Activated CD8-positive, alpha-beta memory T cell treated with anti-CD3 and anti-CD28 coated beads, Interleukin-2, amount 50 U/mL, for 24 hours (primary cell): ENCODE data around the gene MINK1.
"Not testable (repeated sequence)": the region's sequence is repeated elsewhere in the genome, so short reads cannot be mapped to it uniquely, and the experiment has no call there.

Experiments
- DNase-seq: peaks from one replicate; pipeline ENCODE4 v3.0.0-alpha.2; 2020; ENCODE audit errors: extremely low read depth

Gene MINK1

GRCh38 chr17:4899341-4900230 lies 66.4 kb downstream of the MINK1 start, which contains the start of gene C17orf107:
C17orf107 (plus strand) TSS chr17:4899536; CDS start chr17:4899763, 227 bp downstream.
- peak; percentile 75 for DNase-seq

- no peak for DNase-seq
Observed at GRCh38 chr17:4900231-4901107, 67.3 kb downstream of the MINK1 start.

DNA sequence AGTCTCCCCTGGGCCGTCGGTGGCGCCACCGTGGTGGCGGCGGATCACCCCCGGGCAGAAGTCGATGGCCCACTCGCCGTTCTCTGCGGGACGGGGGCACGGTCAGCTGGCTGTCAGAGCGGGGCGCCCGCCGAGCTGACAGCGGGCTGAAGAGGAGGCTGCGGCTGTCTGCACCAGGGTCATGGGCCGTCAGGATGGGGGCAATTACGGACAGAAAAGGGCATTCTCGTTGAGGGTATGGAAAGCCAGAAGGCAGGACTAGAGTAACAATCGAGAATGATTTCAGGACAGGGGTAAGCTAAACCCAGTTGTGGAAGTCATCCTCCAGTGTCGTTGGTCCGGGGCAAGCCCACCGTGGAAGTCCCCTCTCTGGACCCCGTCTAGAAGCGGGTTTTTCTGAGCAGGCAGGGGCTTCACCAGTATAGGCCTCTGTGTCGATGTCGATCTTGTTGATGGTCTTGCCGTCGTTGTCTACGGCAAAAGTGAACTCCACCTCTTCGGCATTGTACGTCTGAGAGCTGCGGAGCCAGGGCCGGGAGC lies 68.0 kb downstream of the MINK1 start:
- no peak for DNase-seq

GRCh38 chr17:4901648-4902344 lies 68.7 kb downstream of the MINK1 start:
- no peak for DNase-seq

- DNase-seq, result no peak
Observed at GRCh38 chr17:4902540-4902939, 69.4 kb downstream of the MINK1 start.

DNA sequence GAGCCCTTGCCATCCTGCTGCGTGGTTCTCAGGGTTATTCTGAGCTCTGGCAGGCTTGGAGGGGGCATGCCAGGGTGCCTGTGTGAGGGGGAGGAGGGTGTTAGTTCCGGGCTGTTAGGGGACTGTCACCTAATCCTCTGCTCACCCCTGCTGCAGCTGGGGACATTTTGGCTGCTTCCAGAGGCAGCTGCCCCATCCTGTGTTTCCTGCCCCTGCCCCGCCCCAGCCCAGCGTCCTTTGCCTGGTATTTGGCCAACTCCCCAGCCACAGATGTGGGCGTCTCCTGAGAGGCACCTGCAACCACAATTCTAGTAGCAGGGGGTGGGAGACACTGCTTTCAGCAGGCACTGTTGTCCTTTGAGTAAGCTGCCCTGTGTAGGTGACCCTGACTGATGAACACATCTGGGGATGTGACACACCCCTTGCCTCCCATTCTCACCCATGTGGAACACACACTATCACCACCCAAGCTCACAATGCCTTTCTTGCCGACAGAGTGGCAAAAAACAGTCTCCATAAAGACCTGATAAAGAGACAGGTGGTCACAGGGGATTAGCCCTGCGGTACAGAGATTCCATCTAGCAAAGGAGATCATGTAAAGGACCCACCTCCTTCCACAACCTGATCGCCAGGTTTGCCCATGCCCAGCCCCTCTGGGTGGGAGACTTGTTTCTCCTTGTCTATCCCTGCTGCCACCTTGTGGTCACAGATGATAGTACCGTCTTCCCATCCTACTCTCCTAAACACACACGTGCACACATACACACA lies 70.1 kb downstream of the MINK1 start, which contains the start of gene CHRNE:
Gene CHRNE (minus strand): TSS at position 48 of the 768 bp plus-strand sequence. CDS start 35 bp downstream, at position 13.
- peak; percentile 48 for DNase-seq

DNA sequence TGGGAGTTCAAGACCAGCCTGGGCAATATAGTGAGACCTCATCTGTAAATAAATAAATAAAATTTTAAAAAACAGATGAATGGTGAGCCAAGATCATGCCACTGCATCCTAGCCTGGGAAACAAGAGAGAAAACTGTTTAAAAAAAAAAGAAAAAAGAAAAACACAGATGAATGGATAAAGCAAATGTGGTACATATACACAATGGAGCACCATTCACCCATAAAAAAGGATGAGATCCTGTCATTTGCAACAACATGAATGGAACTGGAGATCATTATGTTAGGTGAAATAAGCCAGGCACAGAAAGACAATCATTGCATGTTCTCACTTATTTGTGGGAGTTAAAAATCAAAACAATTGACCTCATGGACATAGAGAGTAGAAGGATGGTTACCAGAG lies 73.5 kb downstream of the MINK1 start:
- DNase-seq, result not testable (repeated sequence)

- DNase-seq, result no peak
Observed at GRCh38 chr17:4908301-4908700, 75.2 kb downstream of the MINK1 start.

- peak; percentile 19 for DNase-seq
Observed at GRCh38 chr17:4908711-4909496, 75.8 kb downstream of the MINK1 start.

DNA sequence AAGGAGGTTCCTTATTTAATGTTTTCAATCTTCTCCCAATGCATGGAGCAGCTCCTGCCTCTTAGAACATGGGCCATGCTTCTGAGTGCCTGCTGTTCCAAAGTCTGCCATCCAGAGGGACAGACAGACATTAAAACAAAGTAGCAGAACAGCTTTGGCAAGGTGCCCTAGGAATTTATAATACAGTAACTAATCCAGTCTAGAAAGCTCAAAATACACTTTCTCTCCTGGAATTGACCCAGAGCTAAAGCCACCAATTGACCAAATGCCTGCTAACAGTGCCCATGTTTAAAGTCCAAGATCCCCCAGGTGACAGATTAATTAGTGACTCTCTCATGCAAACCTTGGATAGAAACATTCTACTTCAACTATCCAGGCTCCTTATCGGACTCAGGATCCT lies 80.9 kb downstream of the MINK1 start:
- no peak for DNase-seq

GRCh38 chr17:4914551-4914950 lies 81.4 kb downstream of the MINK1 start:
- DNase-seq, result not testable (repeated sequence)

DNA sequence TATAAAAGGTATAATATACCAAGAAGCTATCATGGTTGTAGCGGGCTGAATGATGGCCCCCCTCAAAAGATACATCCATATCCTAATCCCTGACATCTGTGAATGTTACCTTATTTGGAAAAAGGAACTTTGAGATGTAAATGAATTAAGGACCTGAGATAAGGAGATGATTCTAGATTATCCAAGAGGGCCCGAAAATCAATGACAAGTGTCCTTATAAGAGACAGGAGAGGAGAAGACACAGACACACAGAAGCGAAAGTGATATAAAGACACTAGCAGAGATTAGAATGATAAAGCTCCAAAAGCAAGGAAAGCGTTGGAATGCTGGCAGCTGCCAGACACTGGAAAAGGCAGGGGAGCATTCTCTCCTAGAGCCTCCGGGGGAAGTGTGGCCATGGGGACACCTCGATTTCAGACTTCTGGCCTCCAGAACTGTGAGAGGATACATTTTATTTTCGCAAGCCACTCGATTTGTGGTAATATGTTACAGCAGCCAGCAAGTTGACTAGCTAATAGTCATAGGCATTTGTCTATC lies 86.4 kb downstream of the MINK1 start:
- no peak for DNase-seq

DNA sequence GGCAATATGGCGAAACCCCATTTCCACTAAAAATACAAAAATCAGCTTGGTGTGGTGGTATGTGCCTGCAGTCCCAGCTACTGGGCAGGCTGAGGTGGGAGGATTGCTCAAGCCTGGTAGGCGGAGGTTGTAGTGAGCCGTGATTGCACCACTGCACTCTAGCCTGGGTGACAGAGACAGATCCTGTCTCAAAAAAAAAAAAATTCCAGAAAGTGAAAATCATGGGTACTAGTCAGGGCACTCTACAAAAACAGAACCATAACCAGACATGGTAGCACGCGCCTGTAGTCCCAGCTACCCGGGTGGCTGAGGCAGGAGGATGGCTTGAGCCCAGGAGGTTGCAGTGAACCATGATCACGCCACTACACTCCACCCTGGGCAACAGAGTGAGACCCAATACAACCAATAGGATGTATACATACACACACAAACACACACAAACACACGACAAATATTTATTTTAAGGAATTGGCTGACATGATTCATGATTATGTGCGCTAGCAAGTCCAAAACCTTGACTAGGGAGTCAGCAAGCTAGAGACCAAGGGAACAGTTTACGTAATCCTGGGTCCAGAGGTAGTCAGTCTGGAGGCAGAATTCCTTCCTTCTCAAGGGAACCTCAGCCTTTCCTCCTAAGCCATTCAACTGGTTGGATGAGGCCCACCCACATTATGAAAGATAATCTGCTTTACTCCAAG lies 87.4 kb downstream of the MINK1 start:
- no peak for DNase-seq

DNA sequence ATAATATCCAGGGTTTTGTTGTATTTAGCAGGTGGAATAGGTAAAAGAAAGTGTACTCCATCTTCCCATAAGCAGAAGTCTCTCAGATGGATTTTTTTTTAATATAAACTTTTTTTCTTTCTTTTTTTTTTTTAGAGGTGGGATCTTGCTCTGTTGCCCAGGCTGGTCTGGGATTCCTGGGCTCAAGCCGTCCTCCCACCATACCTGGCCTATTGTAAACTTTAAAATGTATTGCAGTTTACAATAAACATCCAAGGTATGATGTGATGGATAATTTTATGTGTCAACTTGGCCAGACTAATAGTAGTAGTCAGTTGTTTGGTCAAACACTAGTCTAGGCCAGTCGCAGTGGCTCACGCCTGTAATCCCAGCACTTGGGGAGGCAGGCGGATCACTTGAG lies 88.2 kb downstream of the MINK1 start:
- DNase-seq, result no peak

DNA sequence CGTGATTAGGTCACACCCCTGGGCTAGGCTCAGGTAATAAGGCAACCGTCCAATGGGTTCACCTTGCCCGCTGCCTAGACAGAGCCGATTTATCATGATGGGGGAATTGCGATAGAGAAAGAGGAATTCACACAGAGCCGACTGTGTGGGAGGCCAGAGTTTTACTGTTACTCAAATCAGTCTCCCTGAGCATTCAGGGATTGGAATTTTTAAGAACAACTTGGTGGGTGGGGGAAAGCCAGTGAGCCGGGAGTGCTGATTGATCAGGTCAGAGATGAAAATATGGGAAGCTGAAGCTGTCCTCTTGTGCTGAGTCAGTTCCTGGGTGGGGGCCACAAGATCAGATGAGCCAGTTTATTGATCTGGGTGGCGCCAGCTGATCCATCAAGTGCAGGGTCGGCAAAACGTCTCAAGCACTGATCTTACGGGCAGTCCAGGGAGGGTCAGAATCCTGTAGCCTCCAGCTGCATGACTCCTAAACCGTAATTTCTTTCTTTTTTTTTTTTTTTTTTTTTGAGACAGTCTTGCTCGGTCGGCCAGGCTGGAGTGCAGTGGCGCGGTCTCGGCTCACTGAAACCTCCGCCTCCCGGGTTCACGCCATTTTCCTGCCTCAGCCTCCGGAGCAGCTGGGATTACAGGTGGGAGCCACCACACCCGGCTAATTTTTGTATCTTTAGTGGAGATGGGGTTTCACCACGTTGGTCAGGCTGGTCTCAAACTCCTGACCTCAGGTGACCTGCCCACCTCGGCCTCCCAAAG lies 93.6 kb downstream of the MINK1 start:
- DNase-seq, result not testable (repeated sequence)

- no peak for DNase-seq
Observed at GRCh38 chr17:4928881-4929280, 95.7 kb downstream of the MINK1 start.

DNA sequence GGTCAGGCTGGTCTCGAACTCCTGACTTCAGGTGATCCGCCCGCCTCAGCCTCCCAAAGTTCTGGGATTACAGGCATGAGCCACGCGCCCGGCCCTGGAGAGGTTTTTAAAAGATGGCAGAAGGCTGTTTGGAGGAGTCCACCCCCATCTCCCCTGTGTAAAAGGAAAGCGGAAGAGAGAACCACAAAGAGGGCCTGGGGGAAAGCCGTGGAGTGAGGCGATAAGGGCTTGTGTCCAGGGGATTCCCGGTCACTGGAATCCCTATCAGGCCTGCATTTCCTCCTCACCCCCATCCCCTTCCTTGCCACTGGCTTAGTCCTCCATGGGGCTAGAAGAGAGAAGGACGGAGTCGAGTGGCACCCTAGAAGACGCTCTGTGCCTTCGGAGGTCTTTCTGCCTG lies 98.8 kb downstream of the MINK1 start, which contains the start of gene GP1BA:
Gene GP1BA (plus strand): TSS at position 315 of the 400 bp plus-strand sequence. CDS start 328 bp downstream, outside the sequence.
- DNase-seq, result no peak

- DNase-seq, result no peak
Observed at GRCh38 chr17:4932756-4933155, 99.6 kb downstream of the MINK1 start.
